NCI-H2227 treated with DMSO at 0.1 percent for 48 hours (cell line): ENCODE measurements around the gene APP.
"Not testable (repeated sequence)": the region's sequence is repeated elsewhere in the genome, so short reads cannot be mapped to it uniquely, and the experiment has no call there.

Experiments
- DNase-seq: peaks from one replicate; lab custom pipeline; 2025; lab: John Stamatoyannopoulos, UW

APP gene

DNA sequence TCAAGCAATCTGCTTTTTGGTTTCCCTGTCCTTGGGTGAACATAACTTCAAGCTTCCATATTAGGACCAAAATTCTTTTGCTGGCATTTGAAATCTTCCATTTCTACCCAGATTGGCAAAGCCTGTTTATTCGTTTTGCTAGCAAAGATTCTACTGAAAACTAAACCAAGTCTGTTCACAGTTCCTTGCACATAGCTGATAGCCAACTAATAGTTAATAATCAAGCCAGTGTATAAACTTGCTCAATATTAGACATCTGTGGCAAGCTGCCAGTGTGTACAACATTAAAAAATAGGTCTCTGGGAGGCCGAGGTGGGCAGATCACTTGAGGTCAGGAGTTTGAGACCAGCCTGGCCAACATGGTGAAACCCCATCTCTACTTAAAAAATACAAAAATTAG lies 6.3 kb downstream of the APP start:
- DNase-seq = no peak

DNA sequence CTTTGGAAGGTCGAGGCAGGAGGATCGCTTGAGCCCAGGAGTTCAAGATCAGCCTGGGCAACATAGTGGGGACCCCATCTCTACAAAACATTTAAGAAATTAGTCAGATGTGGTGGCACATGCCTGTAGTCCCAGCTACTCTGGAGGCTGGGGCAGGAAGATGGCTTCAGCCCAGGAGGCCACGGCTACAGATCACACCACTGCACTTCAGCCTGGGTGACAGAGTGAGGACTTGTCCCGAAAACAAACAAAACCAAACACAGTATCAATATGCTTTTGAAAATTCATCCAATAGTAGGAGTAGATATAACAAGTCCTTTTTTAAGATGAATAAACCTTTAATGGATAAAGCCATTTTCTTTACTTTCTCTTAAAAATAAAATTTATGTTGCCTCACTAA lies 8.5 kb downstream of the APP start:
- no peak for DNase-seq

DNA sequence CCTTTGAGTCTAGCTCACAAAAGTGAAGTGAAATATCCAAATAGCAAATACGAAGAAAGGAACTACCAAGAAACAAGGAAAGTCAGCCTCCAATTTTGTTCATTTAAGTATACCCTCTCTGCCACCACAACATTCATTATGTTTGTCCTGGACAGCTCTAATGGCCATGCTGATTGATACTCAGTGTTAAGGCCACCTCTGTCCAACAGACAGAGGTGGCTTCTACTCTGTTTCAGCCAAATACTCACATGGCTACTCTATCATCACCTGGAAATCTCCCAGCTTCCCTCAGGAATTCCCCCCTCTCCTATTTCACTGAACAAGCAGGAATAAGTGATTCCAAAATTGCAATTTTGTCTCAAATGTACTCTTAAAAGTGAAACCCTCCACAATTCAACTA lies 10.7 kb downstream of the APP start:
- no peak for DNase-seq

DNA sequence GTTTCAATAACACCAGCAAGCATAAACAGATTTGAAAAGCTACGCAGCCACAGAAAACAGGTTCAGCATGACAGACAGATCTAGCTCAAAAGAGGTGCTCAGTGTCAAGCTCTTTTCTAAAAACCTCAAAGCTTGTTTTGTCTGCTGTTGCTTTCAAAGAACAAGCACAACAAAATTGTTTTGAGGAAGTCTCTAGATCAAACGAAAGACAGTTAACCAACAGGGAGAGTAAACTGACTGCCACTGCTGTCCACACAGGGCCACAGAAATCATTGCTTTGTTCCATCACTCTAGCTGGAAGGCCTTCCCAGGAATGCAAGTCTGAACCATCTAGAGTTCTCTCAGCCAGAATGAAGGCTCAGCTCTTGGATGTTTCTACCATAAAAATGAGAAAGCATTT lies 12.8 kb downstream of the APP start:
- DNase-seq = no peak

DNA sequence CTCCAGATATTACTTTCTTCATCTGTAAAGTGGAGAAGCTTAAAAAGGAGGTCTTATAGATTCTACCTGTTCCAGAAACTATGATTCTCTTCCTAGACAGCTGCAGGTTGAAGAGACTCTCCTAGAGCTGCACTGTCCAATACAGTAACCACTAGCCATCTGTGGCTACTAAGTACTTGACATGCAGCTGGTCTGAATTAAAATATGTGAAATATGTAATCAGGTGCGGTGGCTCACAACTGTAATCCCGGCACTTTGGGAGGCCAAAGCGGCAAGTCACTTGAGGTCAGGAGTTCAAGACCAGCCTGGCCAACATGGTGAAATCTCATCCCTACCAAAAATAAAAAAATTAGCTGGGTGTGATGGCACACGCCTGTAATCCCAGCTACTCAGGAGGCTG lies 15.8 kb downstream of the APP start:
- DNase-seq = no peak

DNA sequence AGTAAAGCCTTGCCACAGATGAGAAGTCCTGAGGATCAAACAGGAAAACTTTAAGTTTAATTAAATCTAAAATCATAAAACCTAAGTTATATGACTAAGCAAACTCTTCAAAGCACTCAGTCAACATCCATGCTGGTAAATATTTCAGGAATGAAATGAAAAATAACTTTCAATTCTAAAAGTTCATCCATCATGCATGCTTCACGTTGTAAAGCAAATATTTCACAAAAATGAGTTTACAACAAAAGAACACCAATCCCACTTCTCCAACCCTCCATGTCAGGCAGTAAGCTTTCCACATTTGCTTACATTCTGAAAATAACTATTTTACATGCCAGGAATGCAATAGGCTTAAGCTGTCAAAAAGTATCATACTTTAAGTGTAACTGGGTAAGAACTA lies 16.8 kb downstream of the APP start:
- no peak for DNase-seq

DNA sequence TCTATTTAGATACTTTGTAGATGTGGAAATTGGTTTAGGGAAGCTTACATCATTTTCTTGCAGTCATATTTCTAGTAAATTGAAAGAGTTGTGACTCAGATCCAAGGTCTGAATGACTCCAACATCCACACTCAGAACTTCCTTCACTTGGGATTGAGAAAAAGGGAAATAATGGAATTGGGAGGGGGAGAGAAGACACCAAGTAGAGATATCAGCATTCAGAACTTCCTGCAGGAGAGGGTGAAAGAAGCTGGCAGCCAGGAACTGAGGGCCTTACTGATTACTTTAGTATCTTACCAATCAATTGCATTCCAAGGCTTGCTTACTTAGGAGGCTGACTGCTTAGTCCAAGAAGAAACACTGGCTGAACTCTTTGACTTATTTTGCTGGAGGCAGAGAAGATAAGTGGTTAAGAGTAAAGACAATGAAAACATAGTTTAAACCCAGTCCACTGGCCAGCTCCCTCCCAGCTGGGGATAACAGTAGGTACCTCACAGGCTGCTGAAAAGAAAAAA lies 21.7 kb downstream of the APP start:
- DNase-seq = no peak

DNA sequence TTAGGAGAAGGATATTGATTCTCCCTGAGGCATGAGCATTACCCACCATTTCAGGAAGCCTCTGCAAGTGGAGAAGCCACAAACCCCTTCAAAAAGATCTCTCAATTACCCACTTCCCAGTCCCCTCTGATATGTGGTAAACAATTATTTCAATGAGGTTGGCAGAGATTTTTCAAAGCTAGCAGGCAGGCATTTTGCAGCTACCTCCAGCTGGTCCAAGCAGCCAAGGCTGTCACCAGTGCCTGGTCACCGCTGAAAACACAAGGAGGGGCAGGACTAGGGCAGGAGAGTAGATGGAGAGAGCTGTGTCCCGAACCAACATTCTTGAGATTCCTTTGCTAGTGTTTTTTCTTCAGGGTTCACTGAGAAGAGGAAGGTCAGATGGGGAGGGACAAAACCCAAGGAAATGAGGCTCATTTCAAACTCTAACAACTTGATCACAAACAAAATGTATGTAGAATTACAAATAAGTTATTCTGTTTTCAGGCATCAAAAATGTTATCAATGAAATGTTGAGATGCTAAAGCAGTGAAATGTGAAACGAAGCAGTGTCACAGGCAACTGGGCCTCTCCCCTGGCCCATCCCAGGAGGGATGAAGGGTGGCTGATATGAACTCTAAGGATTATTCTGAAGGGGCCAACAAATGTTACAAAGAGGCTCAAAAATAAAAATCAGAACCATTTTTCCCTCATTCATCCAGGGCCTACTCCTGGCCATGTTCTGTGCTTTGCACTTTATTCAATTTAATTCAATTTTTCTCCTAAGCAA lies 22.3 kb downstream of the APP start:
- DNase-seq = no peak

DNA sequence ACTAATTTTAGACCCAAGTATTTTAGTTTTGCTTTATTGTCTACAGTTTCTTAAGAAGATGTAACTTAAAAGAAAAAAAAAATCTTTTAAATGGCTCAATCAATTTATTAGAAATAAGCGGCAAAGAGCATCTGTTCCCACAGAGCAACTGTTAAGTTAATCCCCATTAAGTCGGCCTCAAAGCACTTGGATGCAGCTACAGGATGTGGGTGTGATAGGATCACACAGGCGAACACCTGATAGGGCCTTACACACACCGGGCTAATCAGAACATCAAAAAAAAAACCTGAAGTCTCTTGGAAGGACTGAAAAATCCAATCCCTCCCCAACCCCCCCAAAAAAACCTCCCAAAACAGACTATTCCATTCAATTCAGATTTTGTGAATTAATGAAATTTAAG lies 23.0 kb downstream of the APP start:
- no peak for DNase-seq

DNA sequence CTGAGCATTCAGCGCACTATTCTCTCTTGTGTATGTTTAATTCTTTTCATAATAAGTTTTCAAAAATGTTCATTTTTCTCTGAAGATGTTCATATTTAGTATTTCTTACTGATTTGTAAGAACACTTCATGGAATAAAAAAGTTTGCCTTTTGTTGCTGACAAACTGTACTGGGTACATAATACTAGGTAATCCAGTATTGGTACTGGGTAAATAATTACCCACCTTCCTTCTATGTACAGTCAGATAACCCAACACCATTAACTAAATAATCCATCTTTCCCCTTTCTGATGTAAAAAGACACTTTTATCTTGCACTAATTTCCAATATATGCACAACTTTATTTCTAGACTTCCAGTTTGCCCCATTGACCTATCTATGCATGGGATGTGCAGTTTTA lies 23.9 kb downstream of the APP start:
- no peak for DNase-seq

DNA sequence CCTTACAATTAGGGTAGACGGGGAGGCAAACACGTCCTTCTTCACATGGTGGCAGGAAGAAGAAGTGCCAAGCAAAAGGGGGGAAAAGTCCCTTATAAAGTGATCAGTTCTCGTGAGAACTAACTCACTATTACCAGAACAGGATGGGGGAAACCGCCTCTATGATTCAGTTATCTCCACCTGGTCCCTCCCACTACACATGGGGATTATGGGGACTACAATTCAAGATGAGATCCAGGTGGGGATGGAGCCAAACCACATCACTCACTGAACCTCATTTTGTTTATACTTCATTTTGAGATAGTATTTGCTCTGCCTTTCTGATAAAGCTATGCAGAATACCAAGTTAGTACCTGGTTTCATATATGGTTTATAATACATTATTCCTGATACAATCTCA lies 26.5 kb downstream of the APP start:
- no peak for DNase-seq

DNA sequence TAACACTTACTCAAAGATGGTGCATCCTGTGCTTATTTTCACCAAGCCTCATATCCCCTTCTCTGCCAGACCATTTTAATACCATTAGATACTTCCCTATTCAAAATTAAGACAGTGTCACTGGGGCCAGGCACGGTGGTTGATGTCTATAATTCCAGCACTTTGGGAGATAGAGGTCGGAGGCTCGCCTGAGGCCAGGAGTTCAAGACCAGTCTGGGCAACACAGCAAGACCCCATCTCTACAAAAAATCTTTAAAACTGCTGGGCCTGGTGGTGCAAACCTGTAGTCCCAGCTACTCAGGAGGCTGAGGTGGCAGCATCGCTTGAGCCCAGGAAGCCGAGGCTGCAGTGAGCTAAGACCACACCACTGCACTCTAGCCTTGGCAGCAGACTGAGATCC lies 28.2 kb downstream of the APP start:
- DNase-seq = no peak

DNA sequence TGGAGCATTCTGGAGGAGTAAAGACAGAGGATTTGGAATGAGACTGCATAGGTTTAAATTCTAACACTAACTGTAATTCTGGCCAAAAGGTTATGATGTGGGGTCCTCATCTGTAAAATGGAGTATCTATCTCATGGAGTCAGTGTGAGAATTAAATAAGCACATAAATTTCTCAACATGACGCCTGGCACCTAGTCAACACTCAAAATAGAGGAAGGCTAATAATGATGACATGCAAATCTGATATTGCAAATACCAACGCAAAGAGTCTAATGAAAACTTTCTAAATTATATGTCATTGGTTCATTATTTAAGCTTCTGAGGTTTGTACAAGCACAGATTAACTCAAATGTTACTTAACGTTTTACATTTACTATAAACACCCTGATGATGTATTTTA lies 29.6 kb downstream of the APP start:
- DNase-seq = no peak

DNA sequence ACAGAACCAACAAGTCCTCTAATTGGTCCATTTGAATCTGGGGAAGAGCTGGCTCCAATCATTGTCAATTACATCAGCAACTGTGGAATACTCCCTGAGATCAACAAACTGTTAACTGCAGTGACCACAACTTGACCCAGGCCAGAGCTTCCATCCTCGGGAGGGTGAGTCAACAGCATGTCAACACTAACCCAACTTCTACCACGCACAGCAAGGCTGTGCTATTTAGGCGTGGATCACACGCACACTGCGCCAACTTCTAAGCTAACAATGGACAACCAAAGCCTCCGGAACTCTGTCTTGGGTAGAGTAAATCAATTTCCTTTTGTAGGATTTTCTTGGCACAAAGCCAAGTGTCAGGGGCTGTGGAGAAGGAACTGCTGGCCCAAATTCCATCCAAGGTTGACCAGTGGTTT lies 30.4 kb downstream of the APP start:
- no peak for DNase-seq

DNA sequence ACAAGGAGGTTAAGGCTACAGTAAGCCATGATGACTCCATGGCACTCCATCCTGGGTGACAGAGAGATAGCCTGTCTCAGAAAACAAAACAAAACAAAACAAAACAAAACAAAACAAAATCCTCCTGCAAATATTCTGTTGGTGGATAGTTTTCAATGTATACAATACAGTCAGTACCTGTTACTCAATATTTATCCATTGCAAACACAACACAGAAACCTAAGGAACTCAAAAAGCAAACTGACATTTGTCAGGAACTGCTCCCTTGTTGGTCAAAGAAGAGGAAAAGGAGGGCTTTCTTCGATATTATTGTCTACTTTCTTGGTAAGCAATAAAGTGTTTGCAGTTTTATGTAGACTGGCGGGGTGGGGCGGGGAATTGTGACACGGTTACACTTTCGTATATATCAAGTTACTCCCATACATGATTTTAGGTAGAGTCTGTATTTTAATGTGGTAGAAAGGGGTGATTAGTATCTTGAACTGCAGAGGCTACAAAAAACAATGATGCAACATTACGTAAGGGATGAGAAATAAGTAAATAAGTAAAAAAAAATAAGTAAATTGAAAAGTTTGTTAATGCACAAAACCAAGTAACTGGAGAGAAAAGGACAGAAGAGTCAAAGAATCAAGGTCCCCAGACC lies 31.8 kb downstream of the APP start:
- no peak for DNase-seq

DNA sequence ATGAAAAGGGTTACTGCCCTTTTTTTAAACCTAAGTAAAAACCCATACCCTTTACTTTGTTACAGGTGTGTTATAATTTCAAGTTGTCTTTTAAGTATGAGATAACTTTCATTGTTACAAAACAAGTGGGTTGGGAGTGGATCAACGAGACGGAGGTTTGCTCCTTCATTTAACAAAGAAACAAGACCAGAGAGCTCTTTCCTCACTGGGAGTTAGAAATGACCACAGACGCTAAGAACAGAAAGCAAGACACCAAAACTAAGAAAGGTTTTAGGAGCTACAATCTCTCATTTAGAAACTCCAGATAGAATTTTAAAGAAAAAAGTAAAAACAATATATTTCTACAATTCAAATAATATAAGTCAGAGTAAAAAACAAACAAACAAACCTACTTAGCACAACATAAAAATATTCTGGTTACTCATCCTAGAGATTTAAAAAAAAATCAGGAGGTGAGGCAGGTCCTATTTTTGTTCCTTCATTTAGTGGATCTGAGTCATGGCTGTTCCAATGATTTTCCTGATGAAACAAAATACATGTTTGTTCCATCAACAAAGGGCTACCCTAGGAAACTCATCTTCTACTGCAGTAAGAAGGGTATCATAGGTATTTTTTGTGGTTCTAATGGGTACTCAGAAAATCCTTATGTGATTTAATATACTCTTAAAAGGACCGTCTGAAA lies 33.0 kb downstream of the APP start:
- no peak for DNase-seq

DNA sequence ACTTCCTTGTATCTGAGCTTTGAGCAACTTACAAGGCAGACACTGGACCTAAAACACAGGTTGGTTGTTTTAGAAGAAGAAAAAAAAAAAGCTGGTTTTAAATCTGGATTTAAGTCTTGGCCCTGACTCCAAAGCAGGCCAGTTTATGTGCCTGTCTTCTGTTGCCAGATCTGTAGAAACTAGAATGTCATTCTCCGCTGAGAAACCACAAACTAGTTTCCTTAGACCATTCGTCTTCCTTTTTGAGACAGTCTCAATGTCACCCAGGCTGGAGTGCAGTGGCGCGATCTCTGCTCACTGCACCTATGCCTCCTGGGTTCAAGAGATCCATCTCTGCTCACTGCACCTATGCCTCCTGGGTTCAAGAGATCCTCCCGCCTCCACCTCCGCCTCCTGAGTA lies 33.9 kb downstream of the APP start:
- DNase-seq = no peak

DNA sequence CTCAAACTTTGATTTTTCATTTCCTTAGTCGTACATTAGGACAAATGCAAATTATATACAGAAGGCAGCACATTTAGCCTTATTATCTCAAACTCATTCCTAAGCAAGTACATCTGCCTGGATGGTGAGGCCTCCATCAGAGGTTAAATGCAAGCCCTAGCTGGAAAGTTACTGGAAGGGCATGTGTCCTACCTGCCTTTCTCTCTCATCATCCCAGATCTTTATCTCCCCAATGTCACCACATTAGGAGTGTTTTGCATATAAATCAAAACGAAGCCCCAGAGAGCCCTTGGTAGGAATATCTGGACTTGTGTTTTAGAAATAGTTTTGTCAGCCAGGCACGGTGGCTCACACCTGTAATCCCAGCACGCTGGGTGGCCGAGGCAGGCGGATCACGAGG lies 35.0 kb downstream of the APP start:
- DNase-seq = no peak

DNA sequence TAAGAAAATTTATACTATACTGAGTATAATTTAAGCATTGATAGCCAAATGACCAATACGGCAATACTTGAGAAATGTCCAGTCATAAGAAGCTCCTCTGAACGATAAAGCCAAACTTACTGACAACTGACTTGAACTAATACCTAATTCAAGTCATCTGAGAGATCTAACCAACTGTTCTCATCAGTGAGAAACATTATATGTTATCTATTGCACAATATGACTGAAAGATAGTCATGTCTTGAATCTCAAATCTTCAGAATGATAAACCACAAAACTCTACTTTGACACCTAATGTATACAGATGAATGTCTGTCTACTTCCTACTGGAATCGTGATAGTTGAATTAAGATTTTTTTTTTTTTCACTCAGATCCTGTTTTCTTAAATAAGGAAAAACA lies 39.0 kb downstream of the APP start:
- DNase-seq = no peak

DNA sequence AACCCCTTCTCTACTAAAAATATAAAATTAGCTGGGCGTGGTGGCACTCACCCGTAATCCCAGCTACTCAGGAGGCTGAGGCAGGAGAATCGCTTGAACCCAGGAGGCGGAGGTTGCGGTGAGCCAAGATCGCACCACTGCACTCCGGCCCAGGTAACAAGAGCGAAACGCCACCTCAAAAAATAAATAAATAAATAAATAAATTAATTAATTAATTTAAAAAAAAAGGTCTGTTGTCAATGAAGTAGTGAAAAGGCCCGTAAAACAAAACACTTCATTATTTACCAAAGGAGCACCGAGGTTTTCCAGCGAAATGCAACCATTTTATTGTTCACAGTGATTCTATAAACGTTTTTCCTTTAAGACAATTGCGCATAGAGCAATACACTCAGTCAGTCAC lies 39.5 kb downstream of the APP start:
- not testable (repeated sequence) for DNase-seq

DNA sequence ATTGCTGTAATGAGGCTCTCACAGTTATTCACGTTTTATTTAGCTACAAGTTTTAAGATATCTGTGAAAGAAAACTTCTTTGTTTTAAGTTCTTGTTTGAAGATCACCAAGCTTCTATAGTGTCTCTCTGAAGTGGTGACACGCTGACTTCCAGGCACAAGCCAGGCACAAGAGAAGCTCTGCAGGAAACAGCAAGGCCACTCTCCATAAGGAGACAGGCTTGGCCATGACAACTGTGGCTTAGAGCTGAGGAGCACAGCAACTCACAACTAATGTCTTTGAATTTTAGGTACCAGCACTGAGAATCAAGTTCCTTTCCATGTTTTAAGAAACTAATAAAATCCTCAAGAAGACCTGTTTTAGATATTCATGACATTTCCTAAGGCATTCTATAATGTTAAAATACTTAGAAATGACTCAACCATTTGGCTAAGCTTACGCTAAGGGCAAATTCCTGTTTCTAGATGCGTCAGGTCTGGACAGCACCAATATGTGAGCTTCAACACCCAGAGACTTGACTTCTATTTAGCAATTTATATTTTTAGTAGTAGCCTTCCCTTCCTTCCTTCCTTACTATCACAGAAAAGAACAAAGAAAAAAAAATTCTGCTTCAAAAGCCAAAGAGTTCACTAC lies 40.2 kb downstream of the APP start:
- DNase-seq = no peak

DNA sequence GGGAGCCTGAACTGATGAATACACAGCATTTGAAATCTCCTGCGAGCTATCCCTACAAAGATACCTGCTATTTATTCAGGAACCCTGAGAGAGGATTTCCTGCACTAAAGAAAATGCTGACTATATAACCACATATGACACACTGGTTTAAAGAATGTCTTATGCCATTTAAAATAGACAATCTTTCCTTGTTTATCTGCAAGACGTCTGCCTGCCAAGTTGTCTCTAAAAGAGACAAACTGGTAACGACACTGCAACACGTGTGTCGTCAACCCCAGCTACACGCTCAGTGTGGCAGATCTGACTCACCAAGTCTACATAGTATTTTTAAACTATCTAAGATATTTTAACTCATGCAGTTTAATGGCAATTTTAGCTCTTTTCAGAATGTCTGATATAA lies 42.7 kb downstream of the APP start:
- DNase-seq = no peak
